Measurements from ENCODE around the gene NIPBL. TPM values are rescaled to one million over a fixed set of nuclear protein-coding genes. Genes with fewer than 3 reads are reported as not detected.

NIPBL gene
- total RNA-seq, 1 donor from 2014 or later, result 67.3 TPM

DNA sequence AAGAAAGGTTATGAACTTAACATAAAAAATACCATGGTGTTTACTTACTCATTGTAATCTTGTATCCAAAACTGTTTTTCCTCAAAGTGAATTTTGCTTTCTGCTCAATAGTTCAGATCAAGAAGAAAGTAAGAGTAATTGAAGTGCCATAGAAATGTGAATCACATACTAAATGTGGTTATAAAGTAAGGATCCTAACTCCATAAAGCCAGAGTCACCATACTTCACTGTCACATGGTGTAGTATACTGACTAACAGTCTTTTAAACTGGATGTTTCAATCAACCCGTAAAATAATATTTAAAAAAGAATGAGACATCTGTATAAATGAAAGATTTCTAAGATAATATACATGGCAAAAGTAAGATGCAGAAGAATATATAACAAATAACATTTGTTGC is 72.1 kb downstream of the NIPBL start:
- ATAC-seq (no peak), DNase-seq (no peak)
- Histone ChIP-seq H3K4me3 (no peak overlapping the region), H3K4me1 (peaks cover 65% of the 10 kb centered on the region), H3K27ac (no peak overlapping the region), H3K27me3 (ENCODE audit: low read depth) (no peaks in the 10 kb centered on the region), H3K9me3 (no peaks in the 10 kb centered on the region), H3K36me3 (no peaks in the 10 kb centered on the region)
- intact Hi-C loops (cut with DNase I), result no loop called here
- TF ChIP-seq CTCF (IDR thresholded peaks at IDR 0.05), result no peak

GRCh38 chr5:36949593-36949992 is 73.0 kb downstream of the NIPBL start:
- no peak for ATAC-seq
- peaks cover 67% of the 10 kb centered on the region for H3K4me1 ChIP-seq

GRCh38 chr5:36950586-36951457 is 74.3 kb downstream of the NIPBL start:
- no peak overlapping the region for H3K27ac ChIP-seq
- peaks cover 57% of the 10 kb centered on the region for H3K4me1 ChIP-seq
- no peak overlapping the region for H3K4me3 ChIP-seq
- DNase-seq, result no peak
- H3K9me3 ChIP-seq, result no peaks in the 10 kb centered on the region
- TF ChIP-seq CTCF (IDR thresholded peaks at IDR 0.05), result no peak
- intact Hi-C loops (cut with DNase I), result no loop called here
- peaks cover 6% of the 10 kb centered on the region for H3K36me3 ChIP-seq
- H3K27me3 ChIP-seq (ENCODE audit: low read depth), result no peaks in the 10 kb centered on the region
- peak in 1 of 2 donors; percentile 13 for ATAC-seq

More at GRCh38 chr5:36949593-36949992, 73.0 kb downstream of the NIPBL start:
- Histone ChIP-seq H3K9me3 (no peaks in the 10 kb centered on the region), H3K4me3 (no peak overlapping the region), H3K36me3 (no peaks in the 10 kb centered on the region), H3K27ac (no peak overlapping the region), H3K27me3 (ENCODE audit: low read depth) (no peaks in the 10 kb centered on the region)
- no peak for DNase-seq
- intact Hi-C loops (cut with DNase I), result no loop called here
- TF ChIP-seq CTCF (IDR thresholded peaks at IDR 0.05), result no peak

- no peaks in the 10 kb centered on the region for H3K27me3 ChIP-seq (ENCODE audit: low read depth)
- peaks cover 36% of the 10 kb centered on the region for H3K4me1 ChIP-seq
Observed at GRCh38 chr5:36953043-36953442, 76.5 kb downstream of the NIPBL start.

GRCh38 chr5:36957953-36958537 is 81.5 kb downstream of the NIPBL start:
- ATAC-seq (no peak), DNase-seq (no peak)
- intact Hi-C loops (cut with DNase I), result no loop called here
- H3K4me3 ChIP-seq, result no peak overlapping the region
- H3K4me1 ChIP-seq, result peaks cover 4% of the 10 kb centered on the region
- TF ChIP-seq CTCF (IDR thresholded peaks at IDR 0.05), result no peak
- H3K9me3 ChIP-seq, result no peaks in the 10 kb centered on the region
- H3K27ac ChIP-seq, result no peak overlapping the region
- H3K36me3 ChIP-seq, result peaks cover 58% of the 10 kb centered on the region
- H3K27me3 ChIP-seq (ENCODE audit: low read depth), result no peaks in the 10 kb centered on the region

More at GRCh38 chr5:36953043-36953442, 76.5 kb downstream of the NIPBL start:
- no peak overlapping the region for H3K27ac ChIP-seq
- ATAC-seq, result no peak
- intact Hi-C loops (cut with DNase I), result no loop called here
- no peak overlapping the region for H3K4me3 ChIP-seq
- H3K36me3 ChIP-seq, result peaks cover 25% of the 10 kb centered on the region
- no peaks in the 10 kb centered on the region for H3K9me3 ChIP-seq
- DNase-seq, result no peak
- no peak for TF ChIP-seq CTCF (IDR thresholded peaks at IDR 0.05)

Data from lower lobe of right lung (tissue), 2 donors.